Panc1 (cell line): ENCODE results near the gene FBLN2. TPM values are rescaled to one million over a fixed set of nuclear protein-coding genes. Genes with fewer than 3 reads are reported as not detected.

Experiments used
- ATAC-seq: fragments of 200-7000 bp; cut with Tn5 transposase; 2 replicates; pipeline ENCODE4 v1.9.1; 2020; ENCODE audit warnings: mild to moderate bottlenecking, moderate library complexity
- BruUV-seq: library from RNA; stranded (reverse); fragments of 400-500 nt; replicated peaks from 2 replicates; lab custom pipeline; 2021; lab: Mats Ljungman, UMichigan
- CTCF ChIA-PET: fragments of 300-600 bp; sonication (Branson Sonifier 250); formaldehyde crosslinking; loops from one replicate; lab custom pipeline; 2022; ENCODE audit warnings: antibody characterized with exemption; lab: Charles Lee
- POLR2A ChIA-PET: fragments of 300-600 bp; sonication (Branson Sonifier 250); formaldehyde crosslinking; loops from one replicate; lab custom pipeline; 2022; ENCODE audit warnings: antibody characterized with exemption; lab: Charles Lee
- DNase-seq: peaks from one replicate; pipeline ENCODE4 v3.0.0-alpha.2; 2010; ENCODE audit warnings: low read depth, low spot score
- H3K27ac ChIP-seq: 2 replicates; pipeline ENCODE4 v1.5.1; 2011; ENCODE audit warnings: mild to moderate bottlenecking, low read length, inconsistent platforms
- H3K27me3 ChIP-seq: fragments of 200-500 bp; sonication (Bioruptor generic); 2 replicates; pipeline ENCODE4 v1.6.0; 2014; ENCODE audit warnings: low read length, inconsistent platforms; ENCODE audit not compliant: control insufficient read depth, insufficient read depth
- H3K36me3 ChIP-seq: fragments of 200-500 bp; sonication (Bioruptor generic); 2 replicates; pipeline ENCODE4 v1.5.1; 2014; ENCODE audit warnings: inconsistent platforms, mild to moderate bottlenecking, low read length, moderate library complexity; ENCODE audit not compliant: control insufficient read depth, insufficient read depth
- H3K4me1 ChIP-seq: 2 replicates; pipeline ENCODE4 v1.5.1; 2011; ENCODE audit warnings: inconsistent platforms, mild to moderate bottlenecking, low read length, moderate library complexity; ENCODE audit not compliant: control insufficient read depth, insufficient read depth
- H3K4me3 ChIP-seq, 2 experiments: 2 replicates each; pipeline ENCODE4 v1.5.1; 2011 to 2012; ENCODE audit warnings: low read depth in 2 of 2, low read length in 2 of 2, mild to moderate bottlenecking in 2 of 2, inconsistent platforms in 1 of 2, moderate library complexity in 1 of 2
- H3K9me3 ChIP-seq: fragments of 200-500 bp; sonication (Bioruptor generic); 2 replicates; pipeline ENCODE4 v1.5.1; 2014; ENCODE audit warnings: low read depth, mild to moderate bottlenecking, inconsistent platforms, low read length, moderate library complexity; ENCODE audit not compliant: control insufficient read depth, insufficient read depth
- CTCF ChIP-seq: fragments of 450-650 bp; IDR thresholded peaks from 2 replicates; pipeline ENCODE4 v1.5.1; 2017; ENCODE audit warnings: mild to moderate bottlenecking
- POLR2AphosphoS5 ChIP-seq: IDR thresholded peaks from 2 replicates; pipeline ENCODE4 v1.6.1; 2012; ENCODE audit warnings: mild to moderate bottlenecking, low read depth, low read length, moderate library complexity
- REST ChIP-seq, 2 experiments: IDR thresholded peaks; 2 replicates each; pipeline ENCODE4 v1.6.1; 2011 to 2012; ENCODE audit warnings: low read depth in 2 of 2, control low read depth in 1 of 2, low read length in 1 of 2, mild to moderate bottlenecking in 1 of 2, moderate library complexity in 1 of 2; ENCODE audit not compliant: insufficient read depth in 1 of 2
- SIN3A ChIP-seq: IDR thresholded peaks from 2 replicates; pipeline ENCODE4 v1.6.1; 2012; ENCODE audit warnings: low read depth, mild to moderate bottlenecking, low read length, moderate library complexity, borderline replicate concordance; ENCODE audit not compliant: insufficient read depth
- TCF7L2 ChIP-seq: IDR thresholded peaks from 2 replicates; pipeline ENCODE4 v1.6.1; 2011; ENCODE audit warnings: mild to moderate bottlenecking, low read depth, low read length, inconsistent platforms
- in situ Hi-C: cut with HindIII; loops from 2 replicates; pipeline ENCODE4 v1.10.0; 2016; ENCODE audit warnings: low sequenced_read_pairs, low pct_unique_long_range_greater_than_20kb
- intact Hi-C: fragments of 100-400 bp; cut with micrococcal nuclease; formaldehyde crosslinking; loops from one replicate; pipeline ENCODE4 v1.10.0; 2022; ENCODE audit not compliant: unreplicated experiment
- total RNA-seq: library from RNA; stranded (reverse); gene quantifications from one replicate; pipeline ENCODE4 v1.2.1, GENCODE V29; 2021; ENCODE audit not compliant: unreplicated experiment

Gene FBLN2
- total RNA-seq, 1 experiment from 2014 or later: 0.44 TPM

GRCh38 chr3:13506680-13507079, 42.2 kb upstream of the FBLN2 start:
- no peak for DNase-seq
- intact Hi-C loops (no loop called here), in situ Hi-C loops (no loop called here)
- Histone ChIP-seq H3K27ac (no peak overlapping the region), H3K4me3 (no peak overlapping the region), H3K36me3 (no peaks in the 10 kb centered on the region), H3K9me3 (no peaks in the 10 kb centered on the region), H3K4me1 (peaks cover 9% of the 10 kb centered on the region), H3K27me3 (no peaks in the 10 kb centered on the region)
- no peak for ATAC-seq
- BruUV-seq: no TSS peak
- ChIA-PET CTCF (no interaction called here), POLR2A (interaction anchor here (0.6 kb wide), 1 partner anchor 22 kb away, joined by 12 read pairs; no protein-coding TSS in a partner anchor)
- TF ChIP-seq TCF7L2 (no peak), SIN3A (no peak)

GRCh38 chr3:13507247-13507569, 41.7 kb upstream of the FBLN2 start:
- Histone ChIP-seq H3K9me3 (no peaks in the 10 kb centered on the region), H3K4me1 (peaks cover 9% of the 10 kb centered on the region), H3K4me3 (no peak overlapping the region), H3K27ac (no peak overlapping the region), H3K36me3 (no peaks in the 10 kb centered on the region), H3K27me3 (no peaks in the 10 kb centered on the region)
- TF ChIP-seq SIN3A: no peak
- no peak for TF ChIP-seq REST (IDR thresholded peaks at IDR 0.05; ENCODE audit: insufficient read depth in 1 of 2, low read depth in 2 of 2, low read length in 1 of 2)
- no peak for TF ChIP-seq TCF7L2
- TF ChIP-seq CTCF: no peak
- no peak for TF ChIP-seq POLR2AphosphoS5
- ChIA-PET POLR2A (no interaction called here), CTCF (no interaction called here)
- ATAC-seq (peak; percentile 6; the same call in 1 of the 2 replicates), DNase-seq (no peak)
- intact Hi-C loops: no loop called here
- in situ Hi-C loops: no loop called here
- no TSS peak for BruUV-seq

- H3K36me3 ChIP-seq: no peaks in the 10 kb centered on the region
- TF ChIP-seq CTCF: no peak
- in situ Hi-C loops (no loop called here), intact Hi-C loops (no loop called here)
- peaks cover 9% of the 10 kb centered on the region for H3K4me1 ChIP-seq
- no TSS peak for BruUV-seq
- H3K27me3 ChIP-seq: no peaks in the 10 kb centered on the region
- H3K27ac ChIP-seq: no peak overlapping the region
- H3K4me3 ChIP-seq: no peak overlapping the region
- H3K9me3 ChIP-seq: no peaks in the 10 kb centered on the region
- DNase-seq (no peak), ATAC-seq (peak; percentile 40)
- POLR2A ChIA-PET: no interaction called here
- CTCF ChIA-PET: no interaction called here
Measured at GRCh38 chr3:13507570-13508339, 41.2 kb upstream of the FBLN2 start.
